HG02943 (cell line): ENCODE data around the gene XKR8.

ENCODE experiments used
- ATAC-seq: cut with Tn5 transposase; IDR thresholded peaks from one replicate; pipeline ENCODE4 v1.9.1; 2021; ENCODE audit warnings: mild to moderate bottlenecking, low read depth, moderate library complexity; ENCODE audit not compliant: unreplicated experiment

XKR8 gene

GRCh38 chr1:27954186-27954585, 5.6 kb upstream of the XKR8 start:
- ATAC-seq: no peak

- no peak for ATAC-seq
Observed at GRCh38 chr1:27955076-27955475, 4.7 kb upstream of the XKR8 start.

GRCh38 chr1:27956761-27957160, 3.0 kb upstream of the XKR8 start:
- no peak for ATAC-seq

- ATAC-seq: no peak
Observed at GRCh38 chr1:27957655-27958054, 2.1 kb upstream of the XKR8 start.

- ATAC-seq: no peak
Observed at GRCh38 chr1:27958513-27958912, 1.3 kb upstream of the XKR8 start.

- ATAC-seq: no peak
Observed at GRCh38 chr1:27960762-27961645, 1.2 kb downstream of the XKR8 start.

GRCh38 chr1:27961646-27962221, 2.0 kb downstream of the XKR8 start:
- no peak for ATAC-seq

- ATAC-seq: no peak
Observed at GRCh38 chr1:27963393-27963792, 3.6 kb downstream of the XKR8 start.

- no peak for ATAC-seq
Observed at GRCh38 chr1:27966402-27967105, 6.8 kb downstream of the XKR8 start.

GRCh38 chr1:27967106-27967883, 7.5 kb downstream of the XKR8 start:
- ATAC-seq: no peak

- ATAC-seq: no peak
Observed at GRCh38 chr1:27967884-27968466, 8.2 kb downstream of the XKR8 start.

- no peak for ATAC-seq
Observed at GRCh38 chr1:27968692-27969091, 8.9 kb downstream of the XKR8 start.

- ATAC-seq: no peak
Observed at GRCh38 chr1:27970401-27970800, 10.6 kb downstream of the XKR8 start.

- no peak for ATAC-seq
Observed at GRCh38 chr1:27971674-27972073, 11.9 kb downstream of the XKR8 start.

- ATAC-seq: no peak
Observed at GRCh38 chr1:27972141-27972540, 12.4 kb downstream of the XKR8 start.

- no peak for ATAC-seq
Observed at GRCh38 chr1:27973771-27974416, 14.1 kb downstream of the XKR8 start.

- ATAC-seq: no peak
Observed at GRCh38 chr1:27974417-27974781, 14.6 kb downstream of the XKR8 start.

GRCh38 chr1:27979151-27979858, 19.5 kb downstream of the XKR8 start:
- no peak for ATAC-seq

- no peak for ATAC-seq
Observed at GRCh38 chr1:27979859-27980201, 20.1 kb downstream of the XKR8 start.
